HG02884 (cell line): ENCODE measurements around the gene TMX1.
A peak's percentile ranks its signal among the peaks of the same experiment; 100 is the strongest.

Source experiments
- ATAC-seq: cut with Tn5 transposase; IDR thresholded peaks from one replicate; pipeline ENCODE4 v1.9.1; 2021; ENCODE audit warnings: mild to moderate bottlenecking, moderate library complexity; ENCODE audit not compliant: unreplicated experiment

The TMX1 gene

GRCh38 chr14:51293149-51293911 is 53.3 kb downstream of the TMX1 start:
- ATAC-seq = no peak

DNA sequence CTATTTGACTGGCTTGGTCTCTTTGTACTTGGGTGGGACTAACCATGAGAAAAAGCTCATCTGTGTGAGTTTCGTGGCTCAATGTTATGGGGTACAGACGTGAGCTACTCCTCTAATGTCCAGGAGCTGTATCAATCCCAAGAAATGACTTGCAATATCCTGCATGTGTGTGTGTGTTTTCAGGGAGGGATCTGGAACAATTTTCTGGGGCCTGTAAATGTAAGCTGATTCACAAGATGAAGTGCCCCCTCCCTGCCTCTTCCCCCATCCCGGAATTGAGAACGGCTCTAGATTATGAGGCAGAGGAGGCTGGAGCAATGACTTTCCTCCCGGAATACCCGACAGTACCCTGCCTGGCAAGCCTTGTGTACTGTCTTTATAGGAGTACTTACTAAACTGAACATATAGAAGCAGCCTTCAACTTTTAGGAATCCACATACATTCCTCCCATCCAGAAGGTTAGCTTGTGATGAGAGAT is 53.9 kb downstream of the TMX1 start:
- ATAC-seq = no peak

DNA sequence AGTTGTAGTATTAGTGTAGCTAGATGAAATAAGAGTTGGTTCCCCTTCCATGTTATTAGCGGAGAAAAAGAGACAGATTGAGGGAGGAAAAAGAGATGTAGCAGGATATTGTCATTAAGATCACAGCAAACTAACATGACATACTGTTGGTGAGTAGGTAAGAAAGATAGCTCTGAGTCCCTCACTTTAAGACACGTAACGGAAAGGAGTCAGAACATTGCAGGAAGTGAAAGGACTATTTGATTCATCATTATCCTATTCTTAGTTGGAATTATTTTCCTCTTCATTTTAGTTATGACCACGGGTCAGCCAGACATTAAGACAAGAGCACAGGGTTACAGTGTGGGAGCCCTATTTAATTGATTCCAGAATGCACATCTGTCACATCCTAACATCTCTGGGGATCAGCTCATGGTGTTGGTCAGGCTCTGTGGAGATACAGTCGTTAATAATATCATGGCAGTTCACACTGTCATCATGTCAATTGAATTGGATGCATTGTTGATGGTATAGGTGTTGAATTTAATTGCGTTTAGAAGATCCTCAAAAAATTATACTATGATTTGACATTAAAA is 55.0 kb downstream of the TMX1 start:
- ATAC-seq = peak; percentile 81

GRCh38 chr14:51295646-51296263 is 55.7 kb downstream of the TMX1 start:
- ATAC-seq = no peak

GRCh38 chr14:51297066-51297465 is 57.0 kb downstream of the TMX1 start:
- ATAC-seq = no peak

DNA sequence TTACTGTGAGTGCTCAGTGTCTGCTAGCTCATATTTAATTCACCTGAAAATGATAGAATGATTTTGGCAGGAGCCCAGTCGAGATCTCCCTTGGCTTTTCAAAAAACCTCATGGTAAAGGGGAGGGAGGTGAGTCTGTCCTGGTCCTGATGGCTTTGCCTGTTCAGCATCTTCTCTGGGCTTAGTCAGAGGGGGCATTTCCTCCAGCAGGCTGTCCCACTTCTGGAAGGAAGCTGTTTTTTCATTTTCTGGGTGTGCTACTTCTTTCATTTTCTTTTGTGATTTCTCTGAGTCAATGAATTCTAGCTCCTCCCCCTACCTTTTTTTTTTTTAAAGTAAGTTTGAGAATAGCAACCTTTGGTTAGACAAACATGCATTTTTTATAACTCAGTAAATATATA is 58.8 kb downstream of the TMX1 start:
- no peak for ATAC-seq

GRCh38 chr14:51302295-51303030 is 62.4 kb downstream of the TMX1 start:
- ATAC-seq = no peak

GRCh38 chr14:51304438-51304837 is 64.4 kb downstream of the TMX1 start:
- ATAC-seq = no peak

DNA sequence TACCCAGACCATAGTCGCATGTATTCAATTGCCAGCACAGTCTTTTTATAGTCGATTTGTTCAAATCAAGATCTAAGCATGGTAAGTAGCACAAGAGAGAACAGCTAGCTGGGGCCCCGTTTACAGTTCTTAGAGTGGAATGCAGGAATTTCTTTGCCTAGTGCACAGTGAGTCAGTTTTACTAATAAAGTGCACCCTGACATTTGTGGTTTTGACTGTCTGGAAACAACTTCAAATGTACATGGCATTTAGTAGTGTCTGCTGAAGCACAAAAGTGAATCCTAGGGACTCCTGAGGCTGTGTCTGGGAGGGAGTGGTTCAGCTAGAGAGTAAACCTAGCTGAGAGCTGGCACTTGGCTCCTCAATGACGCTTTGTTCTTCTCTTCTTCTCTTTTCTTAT is 64.9 kb downstream of the TMX1 start:
- ATAC-seq = no peak

GRCh38 chr14:51305751-51306150 is 65.7 kb downstream of the TMX1 start:
- ATAC-seq = no peak
